Fibroblast of lung (primary cell): Measurements from ENCODE around the gene HDAC6.

Experiments
- EZH2 ChIP-seq: IDR thresholded peaks from 2 replicates; pipeline ENCODE4 v1.5.1; 2012; ENCODE audit warnings: low read length, control low read depth, mild to moderate bottlenecking; ENCODE audit errors: missing control alignments
- TF ChIP-seq, protein P1 (sequence below), 2 donors: IDR thresholded peaks in 1 of 2; conservative IDR thresholded peaks in 1 of 2; 1 replicate in 1 of 2; 2 replicates in 1 of 2; pipeline ENCODE4 v1.5.1; 2011 to 2012; ENCODE audit warnings: low read length in 2 of 2, control low read depth in 1 of 2, inconsistent platforms in 1 of 2, low read depth in 1 of 2, mild to moderate bottlenecking in 1 of 2

DNA sequence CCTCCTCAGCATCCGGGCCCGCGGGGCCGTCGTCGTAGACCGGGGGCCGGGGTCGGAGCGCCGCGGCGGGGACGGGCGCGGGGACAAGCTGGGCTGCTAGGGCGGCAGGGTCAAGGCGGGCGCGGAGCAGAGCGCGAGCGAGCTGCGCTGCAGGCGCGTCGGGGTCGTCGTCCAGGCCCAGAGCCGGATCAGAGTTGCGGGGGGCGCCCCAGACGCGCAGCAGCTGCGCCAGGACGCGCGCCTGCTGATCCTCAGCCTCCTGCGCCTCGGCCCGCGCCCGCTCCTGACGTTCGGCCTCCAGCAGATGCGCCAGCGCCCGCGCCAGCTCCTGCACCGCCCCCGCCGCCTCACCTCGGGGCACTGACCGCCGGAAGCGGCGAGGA, 30.0 kb downstream of the HDAC6 start:
- TF ChIP-seq, protein P1, sequence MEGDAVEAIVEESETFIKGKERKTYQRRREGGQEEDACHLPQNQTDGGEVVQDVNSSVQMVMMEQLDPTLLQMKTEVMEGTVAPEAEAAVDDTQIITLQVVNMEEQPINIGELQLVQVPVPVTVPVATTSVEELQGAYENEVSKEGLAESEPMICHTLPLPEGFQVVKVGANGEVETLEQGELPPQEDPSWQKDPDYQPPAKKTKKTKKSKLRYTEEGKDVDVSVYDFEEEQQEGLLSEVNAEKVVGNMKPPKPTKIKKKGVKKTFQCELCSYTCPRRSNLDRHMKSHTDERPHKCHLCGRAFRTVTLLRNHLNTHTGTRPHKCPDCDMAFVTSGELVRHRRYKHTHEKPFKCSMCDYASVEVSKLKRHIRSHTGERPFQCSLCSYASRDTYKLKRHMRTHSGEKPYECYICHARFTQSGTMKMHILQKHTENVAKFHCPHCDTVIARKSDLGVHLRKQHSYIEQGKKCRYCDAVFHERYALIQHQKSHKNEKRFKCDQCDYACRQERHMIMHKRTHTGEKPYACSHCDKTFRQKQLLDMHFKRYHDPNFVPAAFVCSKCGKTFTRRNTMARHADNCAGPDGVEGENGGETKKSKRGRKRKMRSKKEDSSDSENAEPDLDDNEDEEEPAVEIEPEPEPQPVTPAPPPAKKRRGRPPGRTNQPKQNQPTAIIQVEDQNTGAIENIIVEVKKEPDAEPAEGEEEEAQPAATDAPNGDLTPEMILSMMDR (conservative IDR thresholded peaks at IDR 0.05 in 1 of 2, IDR thresholded peaks at IDR 0.05 in 1 of 2; ENCODE audit: low read depth in 1 of 2, low read length in 2 of 2), result no peak
- TF ChIP-seq EZH2, result no peak
